Sigmoid colon (tissue), 4 donors: ENCODE data around the gene CD2.

ENCODE experiments used
- EP300 ChIP-seq, 4 donors: sonication (generic); formaldehyde crosslinking; IDR thresholded peaks; one replicate each; pipeline ENCODE4 v1.6.1; 2017; ENCODE audit warnings: antibody characterized with exemption in 4 of 4
- TF ChIP-seq, protein P1 (sequence below), 4 experiments: fragments of 450-650 bp in 3 of 4; fragments of 200-600 bp in 1 of 4; IDR thresholded peaks; one replicate each; pipeline ENCODE4 v1.5.1; 2016 to 2019; ENCODE audit warnings: antibody characterized with exemption in 4 of 4, mild to moderate bottlenecking in 3 of 4, moderate library complexity in 2 of 4

DNA sequence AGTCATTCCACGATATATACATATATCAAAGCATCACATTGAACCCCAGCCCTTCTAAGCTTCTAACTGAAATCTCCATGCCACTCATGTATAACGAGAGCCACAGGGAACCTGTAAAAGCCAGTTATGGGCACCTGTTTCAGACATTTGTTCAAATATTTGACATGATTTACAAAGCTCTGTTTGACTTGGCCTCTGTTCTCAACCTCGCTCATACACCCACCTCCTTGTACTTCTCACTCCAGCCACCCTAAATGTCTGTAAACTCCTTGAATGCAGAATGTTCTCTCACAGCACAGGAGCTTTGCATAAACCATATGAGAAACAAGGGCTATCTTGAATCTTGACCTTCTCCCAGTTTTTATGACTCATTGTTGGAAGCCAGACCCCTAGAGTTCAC lies 36.9 kb upstream of the CD2 start:
- TF ChIP-seq, protein P1, sequence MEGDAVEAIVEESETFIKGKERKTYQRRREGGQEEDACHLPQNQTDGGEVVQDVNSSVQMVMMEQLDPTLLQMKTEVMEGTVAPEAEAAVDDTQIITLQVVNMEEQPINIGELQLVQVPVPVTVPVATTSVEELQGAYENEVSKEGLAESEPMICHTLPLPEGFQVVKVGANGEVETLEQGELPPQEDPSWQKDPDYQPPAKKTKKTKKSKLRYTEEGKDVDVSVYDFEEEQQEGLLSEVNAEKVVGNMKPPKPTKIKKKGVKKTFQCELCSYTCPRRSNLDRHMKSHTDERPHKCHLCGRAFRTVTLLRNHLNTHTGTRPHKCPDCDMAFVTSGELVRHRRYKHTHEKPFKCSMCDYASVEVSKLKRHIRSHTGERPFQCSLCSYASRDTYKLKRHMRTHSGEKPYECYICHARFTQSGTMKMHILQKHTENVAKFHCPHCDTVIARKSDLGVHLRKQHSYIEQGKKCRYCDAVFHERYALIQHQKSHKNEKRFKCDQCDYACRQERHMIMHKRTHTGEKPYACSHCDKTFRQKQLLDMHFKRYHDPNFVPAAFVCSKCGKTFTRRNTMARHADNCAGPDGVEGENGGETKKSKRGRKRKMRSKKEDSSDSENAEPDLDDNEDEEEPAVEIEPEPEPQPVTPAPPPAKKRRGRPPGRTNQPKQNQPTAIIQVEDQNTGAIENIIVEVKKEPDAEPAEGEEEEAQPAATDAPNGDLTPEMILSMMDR (IDR thresholded peaks at IDR 0.05): no peak
- TF ChIP-seq EP300 (IDR thresholded peaks at IDR 0.05): no peak
